ENCODE results near the gene HIPK2.

The HIPK2 gene

DNA sequence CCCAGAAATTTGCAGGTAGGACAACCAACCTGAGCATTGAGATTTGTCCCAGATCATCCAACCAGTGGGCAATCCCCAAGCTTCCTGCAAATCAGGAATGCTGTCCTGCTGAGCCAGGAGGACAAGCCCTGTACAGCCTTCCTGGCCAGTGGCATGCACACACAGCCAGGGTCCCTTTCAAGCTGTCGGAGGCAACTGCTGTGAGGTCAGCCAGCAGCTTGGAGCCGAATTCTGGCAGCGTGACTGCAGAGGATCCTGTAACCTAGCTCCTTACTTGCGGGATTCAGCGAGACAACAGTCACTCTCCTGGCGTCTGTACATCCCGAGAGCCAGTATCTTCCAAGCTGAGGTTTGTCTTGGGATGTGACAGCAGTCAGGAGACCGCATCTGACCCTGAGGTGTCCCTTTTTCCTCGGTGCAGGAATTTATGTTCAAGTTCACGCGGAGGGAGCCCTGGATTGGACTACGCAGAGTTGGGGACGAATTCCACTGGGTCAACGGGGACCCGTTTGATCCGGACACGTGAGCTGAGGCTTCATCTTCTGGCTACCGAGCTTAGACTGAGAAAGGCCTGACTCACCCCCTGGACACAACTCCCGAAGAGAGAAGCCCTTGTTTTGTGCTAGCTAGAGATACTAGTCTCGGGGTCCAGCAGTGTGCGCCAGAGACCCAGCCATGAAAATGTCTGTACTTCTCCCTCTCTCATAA is 236.0 kb downstream of the HIPK2 start:
- Histone ChIP-seq H3K9me3 (no peaks in the 10 kb centered on the region), H3K4me1 (no peaks in the 10 kb centered on the region), H3K27me3 (no peaks in the 10 kb centered on the region), H3K4me3 (ENCODE audit: low read depth, low read length) (no peak overlapping the region), H3K36me3 (no peaks in the 10 kb centered on the region)
- DNase-seq, result no peak
- TF ChIP-seq, protein P1, sequence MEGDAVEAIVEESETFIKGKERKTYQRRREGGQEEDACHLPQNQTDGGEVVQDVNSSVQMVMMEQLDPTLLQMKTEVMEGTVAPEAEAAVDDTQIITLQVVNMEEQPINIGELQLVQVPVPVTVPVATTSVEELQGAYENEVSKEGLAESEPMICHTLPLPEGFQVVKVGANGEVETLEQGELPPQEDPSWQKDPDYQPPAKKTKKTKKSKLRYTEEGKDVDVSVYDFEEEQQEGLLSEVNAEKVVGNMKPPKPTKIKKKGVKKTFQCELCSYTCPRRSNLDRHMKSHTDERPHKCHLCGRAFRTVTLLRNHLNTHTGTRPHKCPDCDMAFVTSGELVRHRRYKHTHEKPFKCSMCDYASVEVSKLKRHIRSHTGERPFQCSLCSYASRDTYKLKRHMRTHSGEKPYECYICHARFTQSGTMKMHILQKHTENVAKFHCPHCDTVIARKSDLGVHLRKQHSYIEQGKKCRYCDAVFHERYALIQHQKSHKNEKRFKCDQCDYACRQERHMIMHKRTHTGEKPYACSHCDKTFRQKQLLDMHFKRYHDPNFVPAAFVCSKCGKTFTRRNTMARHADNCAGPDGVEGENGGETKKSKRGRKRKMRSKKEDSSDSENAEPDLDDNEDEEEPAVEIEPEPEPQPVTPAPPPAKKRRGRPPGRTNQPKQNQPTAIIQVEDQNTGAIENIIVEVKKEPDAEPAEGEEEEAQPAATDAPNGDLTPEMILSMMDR (IDR thresholded peaks at IDR 0.05; ENCODE audit: low read depth, low read length), result no peak

DNA sequence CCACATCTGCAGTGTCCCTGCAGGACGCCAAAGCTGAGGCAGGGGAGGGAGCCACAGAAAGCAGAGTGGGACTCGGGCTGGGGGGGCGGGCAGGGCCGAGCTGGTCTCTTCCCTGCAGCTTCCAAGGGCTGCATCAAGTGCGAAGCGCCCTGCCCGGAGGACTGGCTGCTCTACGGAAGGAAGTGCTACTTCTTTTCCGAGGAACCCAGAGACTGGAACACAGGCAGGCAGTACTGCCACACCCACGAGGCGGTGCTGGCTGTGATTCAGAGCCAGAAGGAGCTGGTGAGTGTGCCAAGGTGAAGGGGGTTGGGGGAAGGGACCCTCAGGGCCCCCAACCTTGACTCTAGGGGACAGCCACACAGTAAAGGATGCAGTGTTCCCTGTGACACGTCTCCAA is 237.6 kb downstream of the HIPK2 start:
- Histone ChIP-seq H3K4me3 (ENCODE audit: low read depth, low read length) (no peak overlapping the region), H3K36me3 (no peaks in the 10 kb centered on the region), H3K4me1 (no peaks in the 10 kb centered on the region), H3K9me3 (no peaks in the 10 kb centered on the region), H3K27me3 (no peaks in the 10 kb centered on the region)
- TF ChIP-seq, protein P1 (IDR thresholded peaks at IDR 0.05; ENCODE audit: low read depth, low read length), result no peak
- no peak for DNase-seq

DNA sequence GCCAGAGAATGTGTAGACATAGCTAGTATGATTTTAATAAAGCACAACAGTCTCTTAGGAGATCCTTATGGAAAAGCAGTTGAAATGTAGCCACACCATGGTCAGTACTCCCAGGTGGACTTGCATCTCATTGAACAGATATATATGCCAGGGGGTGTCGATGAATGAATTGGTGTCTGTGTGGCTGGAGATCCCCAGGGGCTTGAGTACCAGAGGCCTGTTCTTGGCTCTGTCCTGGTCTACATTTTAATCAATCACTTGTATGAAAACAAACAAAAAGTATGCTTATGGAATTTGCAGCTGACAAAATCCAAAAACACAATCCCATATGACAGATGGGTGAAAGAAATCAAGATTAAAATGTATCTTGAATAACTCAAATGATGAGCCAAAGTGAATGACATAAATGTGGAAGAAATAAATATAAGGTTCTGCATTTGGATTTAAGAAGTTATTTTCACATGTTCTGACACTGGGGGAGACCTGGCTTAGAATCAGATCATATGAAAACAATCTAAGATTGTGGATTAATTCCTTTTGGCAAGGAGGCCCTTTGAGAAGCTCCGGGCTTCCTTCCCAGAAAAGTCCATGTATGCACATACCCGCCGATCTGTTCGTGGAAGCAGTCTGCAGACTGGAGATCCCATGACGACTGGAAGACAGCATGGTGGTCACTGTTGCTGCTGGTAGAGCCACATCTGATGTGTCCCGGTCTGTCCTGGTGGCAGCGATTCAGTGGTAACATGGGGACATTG is 238.7 kb downstream of the HIPK2 start:
- TF ChIP-seq, protein P1 (IDR thresholded peaks at IDR 0.05; ENCODE audit: low read depth, low read length), result no peak
- Histone ChIP-seq H3K4me1 (no peaks in the 10 kb centered on the region), H3K4me3 (ENCODE audit: low read depth, low read length) (no peak overlapping the region), H3K9me3 (no peaks in the 10 kb centered on the region), H3K27me3 (no peaks in the 10 kb centered on the region), H3K36me3 (no peaks in the 10 kb centered on the region)
- no peak for DNase-seq

DNA sequence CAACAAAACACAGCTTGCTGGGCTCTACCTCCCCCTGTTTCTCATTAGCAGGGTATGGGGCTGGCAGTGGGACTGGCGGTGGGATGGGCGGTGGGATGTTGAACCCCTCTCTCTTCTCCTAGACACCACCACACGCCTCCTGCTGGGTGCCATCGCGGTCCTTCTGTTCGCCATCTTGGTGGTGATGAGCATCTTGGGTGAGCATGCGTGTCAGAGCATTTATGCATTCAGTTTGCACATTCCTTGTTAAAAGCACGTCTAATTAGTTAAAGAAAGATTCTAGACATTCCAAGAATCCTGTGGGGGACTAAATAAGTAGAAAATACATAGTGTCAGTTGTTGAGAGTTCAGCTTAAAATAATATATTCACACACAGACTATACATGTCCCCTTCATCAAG is 241.6 kb downstream of the HIPK2 start:
- H3K9me3 ChIP-seq, result no peaks in the 10 kb centered on the region
- H3K4me1 ChIP-seq, result no peaks in the 10 kb centered on the region
- no peak overlapping the region for H3K4me3 ChIP-seq (ENCODE audit: low read depth, low read length)
- H3K27me3 ChIP-seq, result no peaks in the 10 kb centered on the region
- TF ChIP-seq, protein P1 (IDR thresholded peaks at IDR 0.05; ENCODE audit: low read depth, low read length), result no peak
- DNase-seq, result no peak
- H3K36me3 ChIP-seq, result no peaks in the 10 kb centered on the region

DNA sequence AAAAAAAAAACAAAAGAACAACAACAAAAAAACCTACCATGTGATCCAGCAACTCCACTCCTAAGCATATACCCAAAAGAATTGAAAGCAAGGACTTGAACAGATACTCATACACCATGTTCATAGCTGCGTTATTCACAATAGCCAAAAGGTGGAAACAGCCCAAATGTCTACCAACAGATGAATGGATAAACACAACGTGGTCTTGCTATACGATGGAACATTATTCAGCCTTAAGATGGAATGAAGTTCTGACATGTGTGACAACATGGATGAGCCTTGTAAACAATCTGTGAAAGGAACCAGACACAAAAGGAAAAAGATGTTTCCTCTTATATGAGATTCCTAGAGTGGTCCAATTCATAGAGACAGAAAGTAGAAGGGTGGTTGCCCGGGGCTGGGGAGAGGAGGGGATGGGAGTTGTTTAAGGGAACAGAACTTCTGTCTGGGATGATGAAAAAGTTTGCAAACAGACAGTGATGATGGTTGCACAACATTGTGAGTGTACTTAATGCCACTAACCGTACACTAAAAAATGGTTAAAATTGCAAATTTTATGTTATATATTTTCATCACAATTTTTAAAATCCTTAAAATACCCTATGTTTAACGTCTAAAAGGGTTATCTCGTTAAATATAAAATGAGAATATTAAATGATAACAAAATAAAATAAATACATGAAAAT is 242.7 kb downstream of the HIPK2 start:
- Histone ChIP-seq H3K4me1 (no peaks in the 10 kb centered on the region), H3K27me3 (no peaks in the 10 kb centered on the region), H3K4me3 (ENCODE audit: low read depth, low read length) (no peak overlapping the region), H3K36me3 (no peaks in the 10 kb centered on the region), H3K9me3 (no peaks in the 10 kb centered on the region)
- no peak for DNase-seq
- TF ChIP-seq, protein P1 (IDR thresholded peaks at IDR 0.05; ENCODE audit: low read depth, low read length), result no peak

Data from BE2C (cell line).